GM23338 (cell line): Measurements from ENCODE around the gene PPM1H.

Experiments
- CREB1 ChIP-seq: fragments of 250-450 bp; sonication (Bioruptor Pico); IDR thresholded peaks from 2 replicates; pipeline ENCODE4 v1.5.0; 2020; ENCODE audit warnings: low read depth, mild to moderate bottlenecking, moderate library complexity
- EZH2 ChIP-seq: fragments of 200-600 bp; sonication (generic); IDR thresholded peaks from one replicate; pipeline ENCODE4 v1.8.0; 2017; ENCODE audit warnings: antibody characterized with exemption, mild to moderate bottlenecking, low read depth; ENCODE audit not compliant: unreplicated experiment
- EZH2phosphoT487 ChIP-seq: fragments of 200-600 bp; sonication (generic); IDR thresholded peaks from one replicate; pipeline ENCODE4 v1.8.1; 2018; ENCODE audit warnings: antibody characterized with exemption; ENCODE audit not compliant: unreplicated experiment
- NANOG ChIP-seq: IDR thresholded peaks from 2 replicates; pipeline ENCODE4 v1.6.1; 2016; ENCODE audit warnings: antibody characterized with exemption, borderline replicate concordance
- POLR2AphosphoS5 ChIP-seq: IDR thresholded peaks from 2 replicates; pipeline ENCODE4 v1.6.1; 2016; ENCODE audit warnings: antibody characterized with exemption, low read depth
- REST ChIP-seq: IDR thresholded peaks from one replicate; pipeline ENCODE4 v1.6.1; 2018; ENCODE audit warnings: antibody characterized with exemption; ENCODE audit not compliant: unreplicated experiment
- ZNF114 ChIP-seq: fragments of 250-450 bp; sonication (Bioruptor Pico); IDR thresholded peaks from 2 replicates; pipeline ENCODE4 v1.5.0; 2020; ENCODE audit warnings: mild to moderate bottlenecking, moderate library complexity
- ZNF462 ChIP-seq: fragments of 250-450 bp; sonication (Bioruptor Pico); IDR thresholded peaks from 2 replicates; pipeline ENCODE4 v1.5.0; 2020; ENCODE audit warnings: mild to moderate bottlenecking, moderate library complexity
- TF ChIP-seq, protein P1 (sequence below), 2 experiments: fragments of 200-600 bp in 1 of 2; sonication (generic) in 1 of 2; conservative IDR thresholded peaks; 2 replicates each; pipeline versions ENCODE4 v1.5.1 to v1.6.1; 2016 to 2017; ENCODE audit warnings: antibody characterized with exemption in 2 of 2, low read depth in 2 of 2, mild to moderate bottlenecking in 2 of 2, moderate library complexity in 1 of 2
- TF ChIP-seq, protein P2 (sequence below): IDR thresholded peaks from 2 replicates; pipeline ENCODE4 v1.6.1; 2016; ENCODE audit warnings: antibody characterized with exemption

DNA sequence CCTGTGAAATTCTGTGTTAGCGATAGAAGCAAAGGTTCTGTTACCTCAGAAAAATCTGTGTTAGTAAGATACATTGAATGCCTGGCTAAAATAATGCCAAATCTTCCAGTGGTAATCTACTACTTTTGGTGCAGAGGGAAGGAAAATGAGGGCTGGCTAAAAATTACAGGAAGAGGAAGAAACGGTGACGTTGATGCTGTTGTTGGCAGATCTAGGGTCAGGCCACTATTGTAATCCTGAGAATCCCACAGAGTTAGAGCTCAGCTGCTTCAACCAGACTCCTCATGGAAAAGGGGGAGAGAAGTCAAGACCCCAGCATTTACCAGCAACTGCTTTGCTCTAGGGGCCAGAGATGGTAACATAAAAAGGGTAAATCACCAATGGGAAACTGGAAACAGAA lies 145.1 kb downstream of the PPM1H start:
- TF ChIP-seq, protein P1, sequence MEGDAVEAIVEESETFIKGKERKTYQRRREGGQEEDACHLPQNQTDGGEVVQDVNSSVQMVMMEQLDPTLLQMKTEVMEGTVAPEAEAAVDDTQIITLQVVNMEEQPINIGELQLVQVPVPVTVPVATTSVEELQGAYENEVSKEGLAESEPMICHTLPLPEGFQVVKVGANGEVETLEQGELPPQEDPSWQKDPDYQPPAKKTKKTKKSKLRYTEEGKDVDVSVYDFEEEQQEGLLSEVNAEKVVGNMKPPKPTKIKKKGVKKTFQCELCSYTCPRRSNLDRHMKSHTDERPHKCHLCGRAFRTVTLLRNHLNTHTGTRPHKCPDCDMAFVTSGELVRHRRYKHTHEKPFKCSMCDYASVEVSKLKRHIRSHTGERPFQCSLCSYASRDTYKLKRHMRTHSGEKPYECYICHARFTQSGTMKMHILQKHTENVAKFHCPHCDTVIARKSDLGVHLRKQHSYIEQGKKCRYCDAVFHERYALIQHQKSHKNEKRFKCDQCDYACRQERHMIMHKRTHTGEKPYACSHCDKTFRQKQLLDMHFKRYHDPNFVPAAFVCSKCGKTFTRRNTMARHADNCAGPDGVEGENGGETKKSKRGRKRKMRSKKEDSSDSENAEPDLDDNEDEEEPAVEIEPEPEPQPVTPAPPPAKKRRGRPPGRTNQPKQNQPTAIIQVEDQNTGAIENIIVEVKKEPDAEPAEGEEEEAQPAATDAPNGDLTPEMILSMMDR (conservative IDR thresholded peaks at IDR 0.05; ENCODE audit: low read depth in 2 of 2) = no peak
- TF ChIP-seq REST = no peak
- no peak for TF ChIP-seq CREB1 (CRISPR knock-in tag)
- TF ChIP-seq EZH2 = no peak
- TF ChIP-seq POLR2AphosphoS5 = no peak
- TF ChIP-seq, protein P2, sequence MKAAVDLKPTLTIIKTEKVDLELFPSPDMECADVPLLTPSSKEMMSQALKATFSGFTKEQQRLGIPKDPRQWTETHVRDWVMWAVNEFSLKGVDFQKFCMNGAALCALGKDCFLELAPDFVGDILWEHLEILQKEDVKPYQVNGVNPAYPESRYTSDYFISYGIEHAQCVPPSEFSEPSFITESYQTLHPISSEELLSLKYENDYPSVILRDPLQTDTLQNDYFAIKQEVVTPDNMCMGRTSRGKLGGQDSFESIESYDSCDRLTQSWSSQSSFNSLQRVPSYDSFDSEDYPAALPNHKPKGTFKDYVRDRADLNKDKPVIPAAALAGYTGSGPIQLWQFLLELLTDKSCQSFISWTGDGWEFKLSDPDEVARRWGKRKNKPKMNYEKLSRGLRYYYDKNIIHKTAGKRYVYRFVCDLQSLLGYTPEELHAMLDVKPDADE = no peak
- TF ChIP-seq EZH2phosphoT487 = no peak
- TF ChIP-seq ZNF114 (CRISPR knock-in tag) = no peak
- no peak for TF ChIP-seq ZNF462
- no peak for TF ChIP-seq NANOG
